ENCODE data around the gene FAM25G.
"Not testable (repeated sequence)": the region's sequence is repeated elsewhere in the genome, so short reads cannot be mapped to it uniquely, and the experiment has no call there.

- TF ChIP-seq REST (IDR thresholded peaks at IDR 0.05; ENCODE audit: insufficient read depth in 1 of 2, low read depth in 2 of 2, low read length in 2 of 2); POLR2AphosphoS5 (IDR thresholded peaks at IDR 0.05; ENCODE audit: low read depth, low read length); TAF1 (IDR thresholded peaks at IDR 0.05; ENCODE audit: borderline replicate concordance, insufficient read depth, low read length): not testable (repeated sequence)
Measured at GRCh38 chr10:47483923-47484322, 7.6 kb downstream of the FAM25G start, which contains the start of gene ANXA8.
